DOHH2 (cell line): ENCODE data around the gene SGTA.

Experiments
- H3F3A ChIP-seq: fragments of 200-600 bp; sonication (generic), shearing (Covaris generic); 2 replicates; pipeline ENCODE4 v1.6.0; 2016; ENCODE audit warnings: antibody characterized with exemption, mild to moderate bottlenecking; ENCODE audit not compliant: control insufficient read depth, insufficient read depth
- H3K27ac ChIP-seq: fragments of 200-600 bp; sonication (generic); 2 replicates; pipeline ENCODE4 v1.5.1; 2014; ENCODE audit warnings: low read depth, mild to moderate bottlenecking, low read length, moderate library complexity
- H3K27me3 ChIP-seq: fragments of 200-600 bp; sonication (generic); 2 replicates; pipeline ENCODE4 v1.6.1; 2014; ENCODE audit warnings: mild to moderate bottlenecking, low read length, mixed read lengths; ENCODE audit not compliant: control insufficient read depth
- H3K36me3 ChIP-seq: fragments of 200-600 bp; sonication (generic); 2 replicates; pipeline ENCODE4 v1.6.1; 2014; ENCODE audit warnings: mild to moderate bottlenecking, low read length, moderate library complexity, mixed read lengths; ENCODE audit not compliant: control insufficient read depth
- H3K4me1 ChIP-seq: fragments of 200-600 bp; sonication (generic); 2 replicates; pipeline ENCODE4 v1.6.1; 2014; ENCODE audit warnings: mild to moderate bottlenecking, low read length, mixed read lengths; ENCODE audit not compliant: control insufficient read depth
- H3K4me2 ChIP-seq: fragments of 200-600 bp; sonication (generic); 2 replicates; pipeline ENCODE4 v1.6.0; 2014; ENCODE audit warnings: mild to moderate bottlenecking, low read length, moderate library complexity
- H3K4me3 ChIP-seq: fragments of 200-600 bp; sonication (generic); 2 replicates; pipeline ENCODE4 v1.5.1; 2014; ENCODE audit warnings: mild to moderate bottlenecking, low read length, mixed read lengths
- H3K79me2 ChIP-seq: fragments of 200-600 bp; sonication (generic); 2 replicates; pipeline ENCODE4 v1.6.1; 2014; ENCODE audit warnings: mild to moderate bottlenecking, low read length, mixed read lengths; ENCODE audit not compliant: control insufficient read depth
- H3K9me2 ChIP-seq: fragments of 200-600 bp; sonication (generic); replicated peaks from 2 replicates; pipeline ENCODE4 v1.6.1; 2014; ENCODE audit warnings: mild to moderate bottlenecking, low read length, mixed read lengths; ENCODE audit not compliant: control insufficient read depth
- H3K9me3 ChIP-seq: fragments of 200-600 bp; sonication (generic); 2 replicates; pipeline ENCODE4 v1.6.1; 2014; ENCODE audit warnings: antibody characterized with exemption, low read length, mixed read lengths; ENCODE audit not compliant: control insufficient read depth, insufficient read depth
- H4K20me1 ChIP-seq: fragments of 200-600 bp; sonication (generic); 2 replicates; pipeline ENCODE4 v1.6.0; 2014; ENCODE audit warnings: low read depth, mild to moderate bottlenecking, antibody characterized with exemption, low read length, moderate library complexity; ENCODE audit not compliant: control insufficient read depth, insufficient read depth
- EZH2phosphoT487 ChIP-seq: fragments of 200-600 bp; sonication (generic); IDR thresholded peaks from 2 replicates; pipeline ENCODE4 v1.6.1; 2017; ENCODE audit warnings: borderline replicate concordance, mild to moderate bottlenecking, antibody characterized with exemption, low read length, moderate library complexity, mixed read lengths
- TF ChIP-seq, protein P1 (sequence below): fragments of 200-600 bp; sonication (generic); IDR thresholded peaks from one replicate; pipeline ENCODE4 v1.5.1; 2014; ENCODE audit warnings: antibody characterized with exemption, mild to moderate bottlenecking, low read depth, low read length; ENCODE audit not compliant: poor library complexity, severe bottlenecking

Gene SGTA

DNA sequence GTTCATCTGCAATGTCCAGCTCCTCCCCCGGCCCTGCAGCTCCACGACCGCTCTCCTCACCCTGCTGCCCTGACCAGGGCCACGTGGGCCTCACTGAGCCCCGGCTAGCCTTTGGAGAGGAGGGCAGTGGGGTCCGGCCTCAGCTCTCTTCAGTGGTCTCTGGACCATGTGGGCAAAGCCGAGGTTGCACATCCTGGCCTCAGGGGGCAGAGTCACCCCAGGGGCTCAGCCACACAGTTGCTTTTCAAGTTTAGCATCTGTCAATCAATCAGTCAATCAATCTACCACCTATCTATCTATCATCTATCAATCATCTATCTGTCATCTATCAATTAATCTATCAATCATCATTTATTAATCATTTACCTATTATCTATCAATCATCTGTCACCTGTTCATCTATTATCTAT lies 58.9 kb downstream of the SGTA start:
- Histone ChIP-seq H3K9me3 (no peaks in the 10 kb centered on the region), H3K27ac (no peak overlapping the region), H4K20me1 (no peaks in the 10 kb centered on the region; the same call in 1 of the 2 replicates), H3K4me1 (peaks cover 42% of the 10 kb centered on the region), H3K4me2 (no peak overlapping the region), H3K27me3 (peaks cover 36% of the 10 kb centered on the region), H3K9me2 (no peaks in the 10 kb centered on the region), H3F3A (no peaks in the 10 kb centered on the region), H3K36me3 (no peaks in the 10 kb centered on the region), H3K79me2 (no peaks in the 10 kb centered on the region), H3K4me3 (no peak overlapping the region)
- TF ChIP-seq, protein P1, sequence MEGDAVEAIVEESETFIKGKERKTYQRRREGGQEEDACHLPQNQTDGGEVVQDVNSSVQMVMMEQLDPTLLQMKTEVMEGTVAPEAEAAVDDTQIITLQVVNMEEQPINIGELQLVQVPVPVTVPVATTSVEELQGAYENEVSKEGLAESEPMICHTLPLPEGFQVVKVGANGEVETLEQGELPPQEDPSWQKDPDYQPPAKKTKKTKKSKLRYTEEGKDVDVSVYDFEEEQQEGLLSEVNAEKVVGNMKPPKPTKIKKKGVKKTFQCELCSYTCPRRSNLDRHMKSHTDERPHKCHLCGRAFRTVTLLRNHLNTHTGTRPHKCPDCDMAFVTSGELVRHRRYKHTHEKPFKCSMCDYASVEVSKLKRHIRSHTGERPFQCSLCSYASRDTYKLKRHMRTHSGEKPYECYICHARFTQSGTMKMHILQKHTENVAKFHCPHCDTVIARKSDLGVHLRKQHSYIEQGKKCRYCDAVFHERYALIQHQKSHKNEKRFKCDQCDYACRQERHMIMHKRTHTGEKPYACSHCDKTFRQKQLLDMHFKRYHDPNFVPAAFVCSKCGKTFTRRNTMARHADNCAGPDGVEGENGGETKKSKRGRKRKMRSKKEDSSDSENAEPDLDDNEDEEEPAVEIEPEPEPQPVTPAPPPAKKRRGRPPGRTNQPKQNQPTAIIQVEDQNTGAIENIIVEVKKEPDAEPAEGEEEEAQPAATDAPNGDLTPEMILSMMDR: peak; percentile 49
- TF ChIP-seq EZH2phosphoT487: no peak

DNA sequence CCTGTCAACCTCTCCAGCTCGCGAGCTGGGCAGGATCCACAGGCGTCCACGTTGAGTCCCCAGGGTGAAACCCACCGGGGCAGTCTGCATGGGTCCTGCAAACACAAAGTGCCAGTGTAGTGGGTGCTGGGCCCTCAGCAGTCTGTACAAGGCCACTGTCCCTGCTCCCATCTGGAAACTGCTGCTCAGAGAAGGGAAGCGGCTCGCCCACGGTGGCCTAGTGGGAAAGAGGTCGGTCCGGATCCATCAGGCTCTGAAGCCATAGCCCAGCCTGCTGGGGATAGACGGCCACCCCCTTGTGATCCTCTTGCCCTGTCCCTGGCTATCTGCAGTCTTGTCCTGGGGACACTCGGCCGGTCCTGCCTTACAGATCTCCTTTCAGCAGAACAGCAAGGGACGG lies 59.3 kb downstream of the SGTA start:
- H3K79me2 ChIP-seq: no peaks in the 10 kb centered on the region
- H4K20me1 ChIP-seq: no peaks in the 10 kb centered on the region; the same call in 1 of the 2 replicates
- no peaks in the 10 kb centered on the region for H3K9me2 ChIP-seq
- no peak overlapping the region for H3K27ac ChIP-seq
- no peak overlapping the region for H3K4me2 ChIP-seq
- no peaks in the 10 kb centered on the region for H3F3A ChIP-seq
- no peaks in the 10 kb centered on the region for H3K9me3 ChIP-seq
- peaks cover 42% of the 10 kb centered on the region for H3K4me1 ChIP-seq
- peaks cover 36% of the 10 kb centered on the region for H3K27me3 ChIP-seq
- no peak overlapping the region for H3K4me3 ChIP-seq
- no peaks in the 10 kb centered on the region for H3K36me3 ChIP-seq
- TF ChIP-seq EZH2phosphoT487: no peak
- TF ChIP-seq, protein P1: no peak

DNA sequence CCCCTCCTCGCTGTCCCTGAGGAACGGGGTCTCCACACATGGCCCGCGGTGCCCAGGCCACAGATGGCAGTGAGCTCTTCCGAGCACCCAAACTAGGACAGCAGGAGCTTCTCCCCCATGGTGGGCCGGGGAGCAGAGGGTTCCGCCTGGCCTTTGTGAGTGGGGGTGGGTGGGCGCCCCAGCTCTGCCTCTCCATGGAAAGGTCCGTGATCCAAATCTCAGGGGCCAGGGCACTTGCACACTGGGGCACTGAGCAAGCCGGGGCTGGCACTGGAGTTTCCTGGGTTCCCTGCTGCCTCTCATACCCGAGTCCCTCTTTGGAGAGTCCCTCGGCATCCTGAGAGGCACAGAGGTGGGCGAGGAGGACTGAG lies 59.7 kb downstream of the SGTA start:
- no peaks in the 10 kb centered on the region for H3F3A ChIP-seq
- TF ChIP-seq, protein P1: no peak
- TF ChIP-seq EZH2phosphoT487: no peak
- H3K27me3 ChIP-seq: peaks cover 36% of the 10 kb centered on the region
- H3K4me2 ChIP-seq: no peak overlapping the region
- peaks cover 39% of the 10 kb centered on the region for H3K4me1 ChIP-seq
- no peak overlapping the region for H3K27ac ChIP-seq
- no peaks in the 10 kb centered on the region for H3K36me3 ChIP-seq
- H3K4me3 ChIP-seq: no peak overlapping the region
- no peaks in the 10 kb centered on the region for H3K79me2 ChIP-seq
- no peaks in the 10 kb centered on the region for H3K9me2 ChIP-seq
- H4K20me1 ChIP-seq: no peaks in the 10 kb centered on the region; the same call in 1 of the 2 replicates
- H3K9me3 ChIP-seq: no peaks in the 10 kb centered on the region
